TTC549 (cell line): ENCODE data around the gene CTBP1.

Experiments used
- FAIRE-seq: peaks from 2 replicates; lab custom pipeline; 2012; peaks lifted over from hg19 to GRCh38; lab: Jason Lieb, UNC

The CTBP1 gene

GRCh38 chr4:1208970-1209704, 39.8 kb downstream of the CTBP1 start:
- no peak for FAIRE-seq

GRCh38 chr4:1208266-1208961, 40.5 kb downstream of the CTBP1 start:
- no peak for FAIRE-seq

- FAIRE-seq, result no peak
These were observed 41.2 kb downstream of the CTBP1 start for GRCh38 chr4:1207603-1208265.

DNA sequence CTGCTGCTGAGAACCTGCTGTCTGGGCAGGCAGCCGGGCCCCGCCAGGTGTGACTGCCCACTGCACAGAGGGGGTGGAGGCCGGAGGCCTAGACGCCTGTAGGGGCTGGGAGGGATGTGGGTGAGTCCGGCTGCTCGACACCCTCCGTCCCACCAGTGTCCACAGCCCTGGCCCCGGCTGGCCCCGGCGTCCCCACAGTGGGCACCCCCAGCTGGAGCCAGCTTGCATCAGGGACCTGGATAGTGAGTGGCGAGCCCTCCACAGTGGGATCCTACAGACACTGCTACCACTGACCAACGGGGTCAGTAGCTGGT, 41.8 kb downstream of the CTBP1 start:
- no peak for FAIRE-seq

- FAIRE-seq, result no peak
These were observed 42.4 kb downstream of the CTBP1 start for GRCh38 chr4:1206299-1207156.

DNA sequence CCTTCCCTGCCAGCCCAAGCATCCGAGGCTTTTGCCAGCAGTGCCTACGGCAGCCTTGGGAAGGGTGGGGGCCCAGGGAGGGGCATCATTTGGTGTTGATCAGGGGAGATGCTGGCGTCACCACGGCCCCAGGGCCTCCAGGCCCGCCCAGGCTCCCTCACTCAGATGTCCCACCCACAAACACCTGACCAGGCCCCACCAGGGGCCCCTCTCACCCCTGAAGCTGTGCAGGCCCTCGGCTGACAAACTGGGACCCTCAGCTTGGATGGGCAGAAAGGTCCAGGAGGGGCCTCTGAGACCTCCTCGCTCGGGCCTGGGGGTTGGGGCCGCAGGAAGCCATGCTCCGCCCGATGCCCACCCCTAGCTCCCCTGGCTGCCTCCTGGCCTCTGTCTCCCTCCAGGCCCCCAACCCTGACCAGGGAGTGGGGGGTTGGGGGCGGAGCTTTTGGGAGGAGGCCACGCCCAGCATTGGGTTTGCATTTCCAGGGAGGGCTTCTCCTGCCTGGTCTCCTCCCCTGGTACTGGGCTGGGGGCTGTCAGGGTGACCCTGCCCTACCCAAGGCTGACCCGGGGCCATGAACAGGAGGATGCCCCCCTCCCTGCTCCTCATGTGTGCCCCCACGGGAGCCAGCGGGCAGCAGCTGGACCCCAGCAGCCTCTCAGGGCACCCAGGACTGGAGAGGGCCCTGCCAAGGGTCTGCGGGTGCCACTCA, 43.2 kb downstream of the CTBP1 start:
- no peak for FAIRE-seq

GRCh38 chr4:1204828-1205585, 43.9 kb downstream of the CTBP1 start:
- no peak for FAIRE-seq

DNA sequence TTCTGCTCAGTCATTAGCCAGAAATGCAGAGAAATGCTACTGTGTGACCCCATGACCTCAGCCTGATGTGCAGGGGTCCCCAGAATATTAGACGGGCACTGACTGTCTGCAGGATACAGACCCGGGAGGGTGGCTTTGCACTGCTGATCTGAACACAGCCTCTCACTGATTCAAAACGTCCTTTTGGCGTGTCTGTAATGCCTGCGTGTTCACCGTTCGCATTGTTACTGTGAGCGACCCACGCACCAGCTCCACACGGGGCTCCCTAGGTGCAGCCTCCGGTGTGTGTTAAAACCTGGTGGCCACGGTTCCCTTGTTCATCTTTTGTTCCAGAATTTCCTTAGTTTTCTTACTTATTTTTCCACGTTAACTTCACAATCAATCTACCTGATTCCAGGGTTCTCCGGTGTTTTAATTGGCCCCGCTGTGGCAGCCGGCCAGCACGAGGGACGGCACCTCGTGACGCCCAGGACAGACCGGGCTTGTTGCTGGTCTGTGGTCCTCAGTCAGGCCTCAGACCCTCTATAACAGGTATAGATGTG, 44.6 kb downstream of the CTBP1 start:
- no peak for FAIRE-seq

- no peak for FAIRE-seq
These were observed 45.8 kb downstream of the CTBP1 start for GRCh38 chr4:1203026-1203616.

DNA sequence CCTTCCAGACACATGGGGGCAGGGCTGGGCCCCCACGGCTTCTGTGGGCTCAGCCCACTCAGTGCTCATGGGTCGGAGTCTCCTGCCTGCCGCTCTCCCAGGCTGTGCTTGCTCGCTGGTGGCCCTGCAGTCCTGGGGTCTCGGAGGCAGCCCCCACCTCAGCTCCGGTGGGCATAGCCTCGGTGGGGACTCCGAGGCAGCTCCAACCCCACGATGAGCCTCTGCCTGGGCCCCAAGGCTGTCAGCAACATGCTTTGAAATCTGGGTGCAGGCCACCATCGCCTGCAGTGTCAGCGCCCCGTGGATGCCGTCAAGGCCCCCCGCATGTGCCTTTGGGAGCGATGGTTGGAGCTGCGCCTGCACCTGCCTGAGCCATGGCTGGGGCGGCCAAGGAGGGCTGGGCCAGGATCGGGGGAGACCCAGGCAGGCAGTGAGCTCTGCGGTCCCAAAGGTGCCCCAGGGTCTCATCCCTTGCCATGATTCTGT, 46.4 kb downstream of the CTBP1 start:
- no peak for FAIRE-seq

- no peak for FAIRE-seq
These were observed 46.9 kb downstream of the CTBP1 start for GRCh38 chr4:1201851-1202525.

DNA sequence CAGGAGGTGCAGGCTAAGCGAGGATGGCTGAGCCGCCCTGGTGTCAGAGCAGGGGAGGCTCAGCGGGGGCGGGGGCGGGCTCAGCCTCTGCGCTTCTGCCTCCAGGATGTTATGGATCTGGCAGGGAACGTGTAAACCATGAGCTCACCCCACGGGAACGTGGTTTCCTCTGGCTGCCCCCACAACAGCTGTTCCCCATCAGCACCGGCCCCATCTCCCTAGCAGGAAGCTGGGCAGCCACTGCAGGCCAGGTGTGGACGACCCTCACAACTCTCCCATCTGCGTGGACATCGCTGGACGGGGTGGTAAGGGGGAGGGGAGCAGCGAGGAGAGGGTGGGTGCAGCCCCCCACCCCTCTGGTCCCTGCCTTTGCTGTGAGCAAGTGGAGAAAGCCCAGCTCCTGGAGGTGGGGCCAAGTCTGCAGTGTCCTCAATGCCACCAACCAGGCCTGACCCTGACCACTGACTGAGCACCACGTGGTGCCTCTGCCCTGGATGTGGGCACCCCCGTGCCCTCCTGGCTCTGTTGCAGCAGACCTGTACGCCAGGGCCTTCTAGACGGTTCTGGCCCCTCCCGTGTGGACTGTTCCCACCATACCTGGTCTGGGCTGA, 48.4 kb downstream of the CTBP1 start:
- no peak for FAIRE-seq

DNA sequence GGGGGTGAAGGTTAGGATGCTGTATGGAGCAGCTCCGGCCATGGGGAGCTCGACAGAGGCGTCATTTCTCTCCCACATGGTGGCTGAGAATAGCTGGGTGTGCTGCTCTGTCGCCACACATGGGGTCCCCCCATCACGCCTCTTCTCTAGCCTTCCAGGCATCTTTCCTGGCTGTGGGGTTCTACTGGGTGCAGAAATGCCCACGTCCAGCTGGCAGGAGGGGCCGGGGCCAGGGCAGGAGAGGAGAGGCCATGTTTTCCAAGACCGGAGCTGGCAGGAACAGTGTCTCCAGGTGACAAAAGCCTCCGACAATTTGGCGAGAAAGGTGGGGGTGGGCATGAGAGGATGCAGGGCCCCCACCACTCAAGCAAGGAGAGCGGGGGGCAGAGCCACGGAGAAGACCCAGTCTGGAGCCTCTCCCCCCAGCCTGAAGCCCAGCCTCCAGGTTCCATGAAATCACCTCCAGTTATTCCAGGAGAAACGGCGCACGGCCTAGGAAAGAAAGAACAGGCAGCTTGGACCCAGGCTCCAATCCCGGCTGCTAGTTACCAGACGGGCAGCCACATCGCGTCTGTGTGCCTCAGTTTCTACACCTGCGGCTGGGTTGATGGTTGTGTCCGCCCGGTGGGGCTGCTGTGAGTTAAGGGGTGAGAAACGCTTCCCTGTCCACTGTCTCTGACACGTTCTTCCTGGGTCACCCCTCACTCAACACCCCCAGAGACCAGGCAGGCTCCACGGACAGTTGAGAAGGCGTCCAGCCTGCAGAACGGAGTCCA, 49.2 kb downstream of the CTBP1 start:
- no peak for FAIRE-seq

DNA sequence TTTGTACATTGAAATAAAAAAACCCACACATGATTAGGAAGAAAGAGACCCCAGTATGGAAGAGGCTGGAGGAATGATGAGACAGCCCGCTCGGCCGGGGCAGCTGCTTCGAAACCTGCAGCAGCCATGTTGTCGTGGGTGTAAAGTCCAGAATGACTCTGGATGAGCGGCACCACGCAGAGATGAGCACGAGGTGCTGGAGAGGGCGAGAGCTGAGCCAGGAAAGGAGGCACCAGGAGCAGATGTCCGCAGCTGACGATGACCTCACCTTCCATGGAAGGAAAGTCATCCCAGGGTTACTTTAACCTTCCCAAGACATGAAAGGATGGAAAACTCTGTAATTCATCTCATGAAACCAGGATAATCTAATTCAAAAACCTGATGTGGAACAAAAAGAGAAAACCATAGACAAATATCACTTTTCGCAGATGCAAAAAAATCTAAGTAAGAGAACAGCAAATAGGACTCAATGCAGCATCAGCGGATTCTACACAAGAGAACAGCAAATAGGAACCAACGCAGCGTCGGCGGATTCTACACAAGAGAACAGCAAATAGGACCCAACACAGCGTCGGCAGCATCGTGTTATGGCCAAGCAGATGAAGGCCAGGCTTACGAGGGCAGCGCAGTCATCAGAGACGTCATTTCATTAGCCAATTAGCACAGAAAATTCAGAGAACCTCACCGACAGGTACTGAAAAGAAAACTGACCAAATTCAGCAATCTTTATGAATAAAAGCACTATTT, 50.7 kb downstream of the CTBP1 start:
- no peak for FAIRE-seq

GRCh38 chr4:1196421-1197183, 52.3 kb downstream of the CTBP1 start:
- no peak for FAIRE-seq

DNA sequence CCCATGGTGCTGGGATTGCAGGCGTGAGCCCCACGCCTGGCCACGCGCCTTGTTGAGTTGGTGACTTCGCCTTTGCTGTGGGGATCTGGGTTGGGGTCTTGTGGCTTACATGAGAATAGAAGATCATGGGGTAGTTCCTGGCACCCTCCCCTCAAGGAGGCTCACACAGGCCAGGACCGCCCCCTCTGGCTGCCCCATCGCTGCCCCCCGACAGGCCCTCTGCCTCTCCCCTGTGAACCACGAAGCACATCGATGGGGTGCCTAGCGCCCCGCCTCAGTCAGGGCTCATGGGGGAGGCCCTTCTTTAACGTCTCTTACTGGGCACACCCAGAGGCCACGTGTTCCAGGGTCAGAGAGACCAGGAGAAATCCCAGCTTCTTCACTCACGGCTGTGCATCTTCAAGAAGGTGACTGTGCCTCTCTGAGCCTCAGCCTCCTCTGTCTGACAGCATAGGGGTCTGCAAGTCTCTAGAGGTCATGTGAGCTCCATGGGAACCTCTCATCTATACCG, 53.0 kb downstream of the CTBP1 start:
- no peak for FAIRE-seq
